Activated naive CD4-positive, alpha-beta T cell treated with anti-CD3 and anti-CD28 coated beads, Interleukin-2, amount 50 U/mL, for 16 hours (primary cell): ENCODE data around the gene ORM1.

ENCODE experiments used
- DNase-seq: peaks from one replicate; pipeline ENCODE4 v3.0.0-alpha.2; 2020

The ORM1 gene

GRCh38 chr9:114367772-114368569 is 45.1 kb downstream of the ORM1 start:
- no peak for DNase-seq

- no peak for DNase-seq
These were observed 46.6 kb downstream of the ORM1 start for GRCh38 chr9:114369216-114370130.

- DNase-seq, result no peak
These were observed 47.5 kb downstream of the ORM1 start for GRCh38 chr9:114370251-114370967.

GRCh38 chr9:114370968-114371320 is 48.0 kb downstream of the ORM1 start:
- DNase-seq, result no peak

- DNase-seq, result no peak
These were observed 48.5 kb downstream of the ORM1 start for GRCh38 chr9:114371343-114371944.

- DNase-seq, result no peak
These were observed 49.3 kb downstream of the ORM1 start for GRCh38 chr9:114371973-114372917.

- DNase-seq, result peak; percentile 64
These were observed 50.1 kb downstream of the ORM1 start for GRCh38 chr9:114372921-114373448.

GRCh38 chr9:114373960-114374730 is 51.2 kb downstream of the ORM1 start:
- DNase-seq, result no peak

GRCh38 chr9:114374936-114375335 is 52.0 kb downstream of the ORM1 start:
- DNase-seq, result no peak

GRCh38 chr9:114375386-114376175 is 52.7 kb downstream of the ORM1 start:
- no peak for DNase-seq
